ENCODE data around the gene IRF2BP2.

GRCh38 chr1:234628089-234628488 lies 18.1 kb upstream of the IRF2BP2 start:
- TF ChIP-seq, protein P1, sequence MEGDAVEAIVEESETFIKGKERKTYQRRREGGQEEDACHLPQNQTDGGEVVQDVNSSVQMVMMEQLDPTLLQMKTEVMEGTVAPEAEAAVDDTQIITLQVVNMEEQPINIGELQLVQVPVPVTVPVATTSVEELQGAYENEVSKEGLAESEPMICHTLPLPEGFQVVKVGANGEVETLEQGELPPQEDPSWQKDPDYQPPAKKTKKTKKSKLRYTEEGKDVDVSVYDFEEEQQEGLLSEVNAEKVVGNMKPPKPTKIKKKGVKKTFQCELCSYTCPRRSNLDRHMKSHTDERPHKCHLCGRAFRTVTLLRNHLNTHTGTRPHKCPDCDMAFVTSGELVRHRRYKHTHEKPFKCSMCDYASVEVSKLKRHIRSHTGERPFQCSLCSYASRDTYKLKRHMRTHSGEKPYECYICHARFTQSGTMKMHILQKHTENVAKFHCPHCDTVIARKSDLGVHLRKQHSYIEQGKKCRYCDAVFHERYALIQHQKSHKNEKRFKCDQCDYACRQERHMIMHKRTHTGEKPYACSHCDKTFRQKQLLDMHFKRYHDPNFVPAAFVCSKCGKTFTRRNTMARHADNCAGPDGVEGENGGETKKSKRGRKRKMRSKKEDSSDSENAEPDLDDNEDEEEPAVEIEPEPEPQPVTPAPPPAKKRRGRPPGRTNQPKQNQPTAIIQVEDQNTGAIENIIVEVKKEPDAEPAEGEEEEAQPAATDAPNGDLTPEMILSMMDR (IDR thresholded peaks at IDR 0.05; ENCODE audit: insufficient read depth, low read length, poor library complexity, severe bottlenecking) = no peak
- TF ChIP-seq EZH2phosphoT487 (conservative IDR thresholded peaks at IDR 0.05; ENCODE audit: low read length) = no peak
